Activated T-helper 1 cell treated with Interleukin-2 at 50 U/mL for 16 hours (primary cell): ENCODE results near the gene VRK1.
"Not testable (repeated sequence)": the region's sequence is repeated elsewhere in the genome, so short reads cannot be mapped to it uniquely, and the experiment has no call there.

ENCODE experiments used
- DNase-seq: peaks from one replicate; pipeline ENCODE4 v3.0.0-alpha.2; 2020; ENCODE audit warnings: low read depth

VRK1 gene

DNA sequence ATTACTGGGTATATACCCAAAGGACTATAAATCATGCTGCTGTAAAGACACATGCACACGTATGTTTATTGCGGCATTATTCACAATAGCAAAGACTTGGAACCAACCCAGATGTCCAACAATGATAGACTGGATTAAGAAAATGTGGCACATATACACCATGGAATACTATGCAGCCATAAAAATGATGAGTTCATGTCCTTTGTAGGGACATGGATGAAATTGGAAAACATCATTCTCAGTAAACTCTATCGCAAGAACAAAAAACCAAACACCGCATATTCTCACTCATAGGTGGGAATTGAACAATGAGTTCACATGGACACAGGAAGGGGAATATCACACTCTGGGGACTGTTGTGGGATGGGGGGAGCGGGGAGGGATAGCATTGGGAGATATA, 86.8 kb downstream of the VRK1 start:
- DNase-seq = not testable (repeated sequence)

DNA sequence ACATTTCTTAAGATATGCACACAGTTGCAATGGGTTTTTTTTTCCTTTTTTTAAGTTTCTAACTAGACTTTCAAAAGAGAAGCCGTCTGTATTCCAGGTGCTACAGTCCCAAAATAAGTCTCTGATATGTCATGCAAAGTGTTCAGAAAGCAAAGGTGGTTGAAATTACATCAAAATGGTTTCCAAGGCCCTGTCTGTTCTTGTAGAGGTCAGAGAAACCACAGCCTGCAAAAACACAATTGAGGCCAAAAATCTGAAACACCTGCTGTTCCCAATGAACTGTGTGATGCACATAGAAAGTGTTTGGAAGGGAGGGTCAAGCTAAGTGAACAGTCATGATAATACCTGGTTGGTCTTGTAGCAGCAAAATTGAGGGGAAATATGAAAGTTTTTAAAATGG, 91.0 kb downstream of the VRK1 start:
- DNase-seq = no peak

DNA sequence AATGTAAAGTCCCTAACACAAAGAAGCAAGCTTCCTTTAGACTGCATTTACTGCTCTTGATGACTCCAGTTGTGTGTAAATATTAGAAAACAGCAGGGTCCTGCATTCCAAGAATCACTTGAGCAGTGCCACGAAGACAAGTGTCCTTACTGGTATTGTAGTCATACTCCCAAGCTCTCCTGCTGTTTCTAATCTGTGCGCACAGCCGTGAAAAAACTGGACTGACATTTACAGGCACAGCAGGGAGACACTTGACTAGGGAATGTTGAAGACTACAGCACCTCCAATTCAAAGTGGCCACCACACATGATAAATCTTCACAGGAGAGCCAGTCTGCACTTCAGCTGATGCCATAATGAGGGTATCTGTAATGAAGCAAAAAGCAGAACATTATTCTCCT, 91.4 kb downstream of the VRK1 start:
- no peak for DNase-seq

DNA sequence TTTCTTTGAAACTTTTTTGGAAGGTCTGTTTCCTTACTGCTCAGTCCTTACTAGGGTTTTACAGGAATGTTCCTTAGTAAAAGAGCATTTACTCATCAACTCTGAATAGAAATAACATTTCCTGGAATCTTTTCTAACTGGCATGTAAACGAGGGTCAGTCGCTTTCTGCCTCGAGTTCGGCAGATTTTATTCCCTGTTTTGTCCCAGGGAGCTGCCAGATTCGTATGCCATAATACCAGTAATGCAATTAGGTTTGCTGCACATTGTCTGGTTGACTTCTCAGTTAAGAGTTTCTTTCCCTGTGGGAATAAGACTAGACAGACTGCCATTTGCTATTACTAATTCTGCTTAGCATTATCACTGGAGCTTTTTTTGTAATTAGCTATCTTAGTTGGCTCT, 91.9 kb downstream of the VRK1 start:
- DNase-seq = no peak

DNA sequence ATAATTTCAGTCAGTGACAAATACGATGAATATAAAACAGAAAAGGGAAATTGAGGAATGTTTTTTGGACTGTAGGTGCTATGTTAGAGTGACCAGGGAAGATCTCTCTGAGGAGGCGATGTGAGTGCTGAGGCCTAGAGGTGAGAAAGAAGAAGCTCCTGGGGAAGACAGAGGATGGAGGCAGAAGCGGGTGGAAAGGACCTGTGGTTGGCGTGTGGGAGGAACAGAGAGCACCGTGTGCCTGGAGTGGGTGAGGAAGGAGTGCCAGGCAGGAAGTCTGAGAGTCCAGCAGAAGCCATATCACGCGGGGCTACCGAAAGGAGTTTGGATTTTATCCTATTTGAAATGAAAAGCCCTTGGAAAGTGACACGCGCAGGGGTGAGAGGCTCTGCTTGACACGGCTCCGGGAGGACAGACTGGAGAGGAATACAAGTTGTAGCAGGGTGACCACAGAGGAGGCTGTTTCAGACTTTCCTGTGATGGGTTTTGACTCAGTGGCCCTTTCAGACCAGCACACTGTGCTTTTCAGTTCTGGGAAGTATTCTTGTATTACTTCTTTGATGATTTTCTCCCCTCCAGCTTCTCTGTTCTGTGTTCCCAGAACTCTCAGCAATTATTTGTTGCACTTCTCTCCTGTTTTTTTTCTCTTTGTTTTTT, 96.9 kb downstream of the VRK1 start:
- no peak for DNase-seq

DNA sequence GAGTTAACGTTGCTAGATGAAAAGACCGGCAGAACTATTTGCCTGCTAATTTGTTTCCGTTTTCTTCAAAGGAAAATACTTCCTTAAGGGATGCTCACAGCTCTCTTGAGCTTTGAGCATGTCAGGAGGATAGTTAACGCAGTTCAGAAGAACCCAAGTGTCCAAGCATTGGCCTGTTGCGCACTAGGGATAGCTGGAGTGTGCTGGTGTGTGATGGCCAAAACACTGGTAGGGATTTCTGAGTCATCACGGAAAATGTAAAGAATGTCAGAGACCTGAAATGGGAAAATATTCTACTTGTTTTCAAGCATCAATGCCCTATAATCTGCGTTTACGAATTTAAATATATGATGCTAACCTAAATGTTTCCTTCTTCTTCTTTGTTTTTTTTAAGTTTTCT, 97.8 kb downstream of the VRK1 start:
- no peak for DNase-seq

DNA sequence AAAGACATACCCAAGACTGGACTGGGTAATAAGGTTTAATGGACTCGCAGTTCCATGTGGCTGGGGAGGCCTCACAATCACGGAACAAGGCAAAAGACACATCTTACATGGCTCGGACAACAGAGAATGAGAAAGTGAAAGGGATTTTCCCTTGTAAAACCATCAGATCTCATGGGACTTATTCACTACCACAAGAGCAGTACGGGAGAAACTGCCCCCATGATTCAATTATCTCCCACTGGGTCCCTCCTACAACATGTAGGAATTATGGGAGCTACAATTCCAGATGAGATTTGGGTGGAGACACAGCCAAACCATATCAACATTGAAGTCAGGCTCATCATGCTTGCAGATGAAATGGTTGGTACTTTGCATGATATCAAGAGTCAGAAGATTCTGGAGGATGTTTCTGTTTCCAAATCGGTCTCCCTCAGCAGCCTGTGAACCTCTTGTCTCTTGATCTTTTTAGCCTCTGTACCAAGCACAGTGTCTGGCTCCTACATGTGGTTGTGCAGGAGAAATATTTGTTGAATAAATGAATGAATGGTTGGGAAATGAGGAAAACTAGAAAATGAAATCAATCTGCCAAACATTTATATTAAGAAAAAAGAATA, 98.6 kb downstream of the VRK1 start:
- DNase-seq = no peak

DNA sequence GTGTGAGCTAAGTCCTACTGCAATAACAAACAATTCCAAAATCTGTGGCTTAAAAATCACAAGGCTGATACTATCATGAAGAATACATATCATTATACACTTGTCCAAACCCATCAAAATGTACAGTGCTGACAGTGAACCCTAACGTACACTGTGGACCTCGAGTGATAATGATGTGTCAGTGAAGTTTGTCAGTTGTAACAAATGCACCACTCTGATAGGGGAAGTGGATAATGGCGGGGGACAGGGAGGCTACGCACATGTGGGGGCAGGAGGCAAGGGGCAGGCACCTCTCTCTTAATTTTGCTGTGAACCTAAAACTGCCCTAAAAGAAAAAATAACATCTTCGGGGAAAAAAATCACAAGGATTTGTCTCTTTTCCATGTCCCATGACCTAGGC, 100.0 kb downstream of the VRK1 start:
- no peak for DNase-seq

DNA sequence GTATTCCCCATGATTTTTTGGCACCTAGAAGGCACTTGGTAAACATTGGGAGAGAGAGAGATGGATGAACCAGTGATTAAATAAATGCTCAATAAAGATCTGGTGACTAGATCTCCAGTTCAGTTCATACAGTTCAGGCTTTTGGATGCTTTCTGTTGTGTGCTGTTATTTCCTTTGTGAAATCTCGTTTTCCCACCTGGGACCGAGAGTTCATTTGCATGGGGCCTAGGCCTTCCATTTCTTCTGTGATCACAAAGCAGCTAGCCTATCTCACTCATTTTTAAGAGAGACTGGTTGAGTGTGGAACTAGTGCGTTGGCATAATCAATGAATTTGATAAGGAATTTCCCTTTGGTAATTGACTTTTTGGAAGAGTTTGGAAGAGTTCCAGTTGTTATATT, 104.0 kb downstream of the VRK1 start:
- no peak for DNase-seq

DNA sequence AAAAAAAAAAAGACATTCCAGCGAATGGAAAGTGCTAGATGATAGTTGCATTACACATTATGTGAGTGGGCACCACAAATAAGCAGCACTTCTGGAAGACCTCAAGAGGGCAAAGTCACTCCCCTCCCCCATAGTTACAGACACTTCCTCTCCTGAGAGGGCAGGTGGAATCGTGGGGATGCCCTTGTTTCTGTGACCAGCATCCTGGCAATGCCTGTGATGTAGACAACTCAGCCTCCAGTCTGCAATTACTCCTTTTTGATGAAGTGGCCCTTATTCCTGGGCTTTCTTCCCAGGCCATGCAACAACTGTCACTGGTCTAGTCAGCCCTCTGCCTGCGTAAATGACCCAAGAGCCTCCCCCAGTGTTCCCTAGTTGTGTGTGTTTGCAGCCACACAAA, 104.8 kb downstream of the VRK1 start:
- no peak for DNase-seq

DNA sequence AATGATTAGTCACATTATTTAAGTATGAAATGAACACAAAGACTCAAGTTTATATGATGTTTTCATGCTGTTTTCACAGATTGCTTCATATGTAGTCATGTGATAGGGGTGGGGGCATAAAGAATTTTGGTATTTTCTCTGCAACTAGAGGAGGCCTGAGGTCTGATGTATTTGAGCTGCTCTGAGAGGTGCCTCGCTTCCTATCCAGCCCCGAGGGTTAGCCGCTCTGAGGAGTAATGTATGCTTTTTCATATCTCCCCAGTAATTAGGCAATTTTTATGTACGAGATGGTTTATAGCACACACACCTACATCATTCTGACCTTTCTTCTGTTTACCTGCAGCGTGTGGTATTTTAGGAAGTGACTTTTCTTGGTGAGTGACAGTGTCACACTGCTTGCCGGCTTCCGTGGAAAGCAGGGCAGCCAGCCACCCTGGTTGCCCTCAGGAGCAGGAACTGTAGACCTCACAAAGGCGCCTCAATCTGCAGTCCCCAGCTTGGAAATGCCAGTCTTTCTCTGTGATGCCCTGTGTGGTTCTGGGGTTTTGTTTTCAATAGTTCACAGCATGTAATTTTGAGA, 106.4 kb downstream of the VRK1 start:
- DNase-seq = no peak

DNA sequence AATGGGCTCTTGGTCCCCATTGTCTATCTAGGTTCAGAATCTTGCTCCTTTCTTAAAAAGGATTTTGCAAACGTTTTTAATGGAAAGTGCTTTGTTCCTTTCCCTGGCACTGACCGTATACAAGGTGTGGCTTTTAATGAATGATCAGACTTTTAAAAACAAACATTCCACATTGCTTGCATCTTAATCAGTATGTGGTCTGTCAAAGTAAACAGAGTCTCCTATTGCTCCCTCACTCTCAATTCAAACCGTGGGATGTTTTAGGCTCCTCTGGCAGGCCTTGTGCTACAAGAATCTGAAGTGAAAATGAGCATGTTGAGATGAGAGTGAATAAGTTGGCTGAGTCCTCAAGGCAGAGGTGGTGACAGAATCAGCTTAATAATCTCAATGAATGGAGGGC, 107.0 kb downstream of the VRK1 start:
- DNase-seq = no peak

DNA sequence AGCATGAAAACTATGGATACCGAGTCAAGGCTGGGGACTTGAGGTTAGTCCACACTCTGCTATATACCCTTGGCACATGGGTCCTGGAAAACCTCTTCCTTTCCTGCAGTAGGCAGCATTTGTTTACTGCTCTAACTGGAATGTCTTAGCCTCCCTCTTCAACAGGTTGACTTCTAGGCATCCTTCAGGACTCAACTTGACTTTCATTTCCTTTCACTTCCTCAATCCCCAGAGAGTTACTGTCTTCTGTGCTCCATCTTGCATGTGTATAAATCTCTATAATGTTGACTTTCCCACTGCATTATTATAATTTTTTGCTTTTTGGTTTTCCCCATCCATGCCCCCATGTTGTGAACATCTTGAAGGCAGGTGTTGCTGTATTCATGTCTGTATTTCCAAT, 107.9 kb downstream of the VRK1 start:
- DNase-seq = no peak

DNA sequence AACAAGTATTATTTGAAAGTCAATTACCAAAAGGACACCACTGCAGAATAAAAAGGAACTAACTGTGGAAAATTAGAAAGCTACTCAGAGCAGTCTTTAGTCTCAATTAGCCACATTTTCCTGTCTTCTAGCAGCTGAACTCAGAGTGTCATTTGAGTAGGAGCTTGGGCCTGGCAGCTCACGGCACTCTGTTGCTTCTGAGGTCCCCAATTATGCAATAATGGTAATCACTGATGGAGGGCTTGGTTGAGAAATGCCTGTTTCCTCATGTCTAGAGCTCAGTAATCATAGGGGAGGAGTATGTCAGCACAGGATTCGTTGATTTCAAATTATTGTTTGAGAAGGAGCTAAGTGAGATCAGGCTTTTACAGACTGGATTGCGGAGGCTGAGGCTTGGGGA, 108.6 kb downstream of the VRK1 start:
- DNase-seq = no peak

DNA sequence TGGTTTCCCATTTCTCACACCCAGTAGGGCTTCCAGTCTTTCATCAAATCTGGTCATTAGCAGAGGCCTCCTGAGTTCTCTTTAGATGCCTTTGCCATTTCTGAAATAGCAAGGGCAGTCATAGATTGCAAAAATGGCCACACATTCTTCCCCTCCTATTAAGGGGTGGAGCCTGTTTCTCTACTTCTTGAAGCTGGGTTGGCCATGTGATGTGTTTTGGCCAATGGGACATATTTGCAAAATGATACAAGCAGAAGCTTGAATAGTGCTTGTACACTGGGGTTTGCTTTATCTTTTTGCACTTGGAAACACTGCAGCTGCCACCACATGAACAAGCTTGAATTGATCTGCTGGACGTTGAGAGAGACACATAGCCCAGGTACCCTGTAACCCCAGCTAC, 109.3 kb downstream of the VRK1 start:
- no peak for DNase-seq

DNA sequence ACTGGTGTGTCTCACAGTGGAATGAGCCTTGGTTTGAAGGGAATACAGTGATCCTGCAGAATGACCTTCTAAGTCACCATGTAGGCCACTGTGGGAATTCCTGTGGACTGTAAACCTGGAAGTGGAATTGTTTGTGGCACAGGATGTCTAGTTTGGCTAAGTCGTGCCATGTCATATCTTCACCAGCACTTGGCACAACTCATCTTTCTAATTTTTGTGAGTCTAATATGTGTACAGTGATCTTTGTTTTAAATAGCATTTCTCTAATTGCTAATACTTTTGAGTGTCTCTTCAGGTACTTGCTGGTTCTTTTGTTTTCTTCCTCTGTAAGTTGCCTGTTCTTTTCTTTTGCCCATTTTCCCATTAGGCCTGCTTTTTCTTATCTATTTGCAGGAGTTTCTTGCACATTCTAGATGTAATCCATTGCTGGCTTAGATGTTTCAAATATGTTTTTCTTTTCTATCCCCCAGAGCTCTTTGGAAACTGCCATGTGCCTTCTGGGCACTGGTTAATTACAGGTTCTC, 112.7 kb downstream of the VRK1 start:
- no peak for DNase-seq

DNA sequence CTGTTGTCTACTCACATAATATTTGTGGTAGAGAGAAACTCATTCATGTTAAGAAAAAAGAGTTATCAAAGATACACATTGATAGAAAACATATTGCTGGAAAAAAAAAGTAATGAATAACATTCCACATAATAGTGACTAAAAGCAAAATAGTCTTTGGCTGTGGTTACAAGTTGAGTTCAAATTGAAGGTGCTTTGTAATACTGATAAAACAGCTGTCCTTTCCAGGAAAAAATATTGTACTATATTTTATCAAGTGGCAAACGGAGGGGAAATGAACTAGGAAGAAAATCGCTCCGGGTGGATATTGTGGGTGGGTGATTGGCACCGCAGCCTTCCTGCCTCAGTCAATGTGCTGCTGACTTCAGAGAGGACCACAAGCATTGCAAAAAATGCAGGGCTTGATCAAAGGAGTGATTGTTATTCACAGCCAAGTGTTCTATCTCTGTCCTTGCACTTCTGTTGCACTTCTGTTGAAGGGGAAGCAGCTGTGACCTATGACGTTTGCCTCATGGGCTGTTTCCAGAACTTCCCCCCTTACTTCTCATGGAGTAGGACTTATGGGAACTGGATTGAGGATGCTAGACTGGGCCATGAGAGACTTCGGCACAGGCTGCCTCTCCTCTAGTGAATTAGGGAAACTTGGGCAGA, 114.4 kb downstream of the VRK1 start:
- no peak for DNase-seq

DNA sequence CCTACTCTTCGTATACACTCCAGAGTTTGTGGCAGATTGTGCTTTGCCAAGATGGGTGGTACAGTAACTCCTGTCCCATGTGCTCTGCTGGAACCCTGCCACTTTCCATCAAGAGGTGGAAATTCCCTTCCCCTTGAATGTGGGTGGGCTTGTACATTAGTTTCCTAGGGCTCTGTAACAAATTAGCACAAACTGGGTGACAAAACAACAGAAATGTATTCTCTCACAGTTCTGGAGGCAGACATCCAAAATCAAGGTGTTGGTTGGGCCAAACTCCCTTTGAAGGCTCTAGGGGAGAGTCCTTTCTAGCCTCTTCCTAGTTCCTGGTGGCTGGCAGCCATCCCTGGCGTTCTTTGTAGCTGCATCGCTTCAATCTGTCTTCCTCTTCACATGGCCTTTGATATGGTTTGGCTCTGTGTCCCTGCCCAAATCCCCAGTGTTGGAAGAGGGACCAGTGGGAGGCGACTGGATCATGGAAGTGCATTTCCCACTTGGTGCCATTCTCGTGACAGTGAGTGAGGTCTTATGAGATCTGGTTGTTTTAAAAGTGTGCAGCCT, 117.5 kb downstream of the VRK1 start:
- DNase-seq = no peak

DNA sequence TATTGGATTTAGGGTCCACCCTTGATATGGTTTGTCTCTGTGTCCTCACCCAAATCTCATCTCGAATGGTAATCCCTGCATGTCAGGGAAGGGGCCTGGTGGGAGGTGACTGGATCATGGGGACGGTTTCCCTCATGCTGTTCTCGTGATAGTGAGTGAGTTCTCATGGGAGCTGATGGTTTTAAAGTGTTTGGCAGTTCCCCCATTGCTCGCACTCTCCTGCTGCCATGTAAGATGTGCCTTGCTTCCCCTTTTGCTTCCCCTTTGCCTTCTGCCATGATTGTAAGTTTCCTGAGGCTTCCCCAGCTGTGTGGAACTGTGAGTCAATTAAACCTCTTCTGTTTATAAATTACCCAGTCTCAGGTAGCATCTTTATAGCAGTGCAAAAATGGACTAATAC, 118.3 kb downstream of the VRK1 start:
- DNase-seq = no peak

DNA sequence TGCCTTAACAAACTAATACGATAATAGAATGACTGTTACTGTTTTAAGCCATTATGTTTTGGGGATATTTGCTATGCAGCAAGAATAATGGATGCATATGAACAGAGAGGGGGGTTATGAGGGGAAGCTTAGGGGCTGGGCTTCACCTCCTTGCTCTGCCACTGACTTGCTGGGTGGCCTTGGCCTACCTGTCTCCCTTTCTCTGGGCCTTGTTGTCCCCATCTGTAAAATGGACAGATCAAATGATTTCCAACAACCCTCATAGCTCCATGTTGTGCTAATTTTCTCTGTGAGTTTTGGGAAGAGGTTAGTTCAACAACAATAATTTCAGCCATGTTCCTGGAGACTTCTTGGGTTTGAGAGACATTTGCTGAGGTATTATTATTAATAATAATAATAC, 119.6 kb downstream of the VRK1 start:
- no peak for DNase-seq

DNA sequence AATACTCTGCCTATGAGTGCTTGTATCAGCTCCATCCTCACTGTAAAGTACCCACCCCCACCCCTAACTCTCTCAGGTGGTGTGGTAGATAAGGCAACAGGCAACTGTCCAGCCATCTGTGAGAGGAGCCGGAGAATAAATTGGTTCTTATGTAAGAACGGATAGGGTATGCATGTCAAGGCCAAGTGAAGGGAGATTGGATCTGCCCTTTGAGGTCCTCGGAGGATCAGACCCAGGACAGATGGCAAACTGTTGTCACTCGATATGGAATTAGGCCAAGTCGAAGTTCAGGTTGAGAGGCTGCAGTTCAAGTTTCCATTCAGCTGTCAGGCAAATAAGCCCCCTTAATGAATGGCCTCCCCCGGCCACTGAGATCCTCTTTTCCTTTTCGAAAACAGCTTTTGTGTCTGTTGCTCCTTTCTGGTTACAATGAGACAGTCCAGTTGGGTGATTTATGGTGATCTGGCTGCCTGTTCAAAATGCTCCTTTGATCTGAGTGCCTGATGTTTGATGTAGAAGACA, 120.3 kb downstream of the VRK1 start:
- DNase-seq = no peak

DNA sequence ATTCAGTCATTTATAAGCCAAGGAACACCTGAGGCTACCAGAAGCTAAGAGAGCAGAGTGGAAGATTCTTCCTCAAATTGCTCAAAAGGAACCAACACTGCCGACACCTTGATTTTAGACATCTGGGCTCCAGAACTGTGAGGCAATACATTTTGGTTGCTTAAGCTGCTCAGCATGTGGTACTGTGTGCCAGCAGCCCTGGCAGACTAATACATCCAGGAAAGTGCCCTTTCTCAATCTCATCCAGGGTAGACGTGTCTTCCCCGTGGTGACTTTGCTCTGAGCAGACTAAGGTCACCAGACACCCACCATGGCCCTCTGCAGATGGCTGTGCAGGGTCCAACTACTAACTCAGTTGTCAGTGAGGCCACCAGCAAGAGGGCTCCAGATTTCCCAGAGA, 122.8 kb downstream of the VRK1 start:
- DNase-seq = no peak

DNA sequence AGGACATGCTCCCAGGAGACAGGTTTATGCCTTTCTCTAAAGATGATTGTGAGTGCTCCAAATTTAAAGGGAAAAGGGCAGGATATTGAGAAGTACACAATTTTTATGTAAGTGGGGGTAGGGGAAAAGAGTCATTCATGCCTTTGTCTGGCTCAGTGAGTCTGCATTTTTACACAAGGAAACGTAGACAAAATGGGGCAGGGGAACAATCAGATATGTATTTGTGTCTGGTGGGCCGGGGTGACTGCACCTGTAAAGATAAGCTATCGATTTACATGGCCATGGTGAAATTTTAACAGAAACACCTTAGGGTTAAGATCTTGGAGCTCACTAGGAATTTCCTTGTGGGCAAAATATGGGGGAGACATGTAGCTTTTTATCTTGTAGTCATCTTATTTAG, 123.6 kb downstream of the VRK1 start:
- DNase-seq = no peak
